ENCODE measurements around the gene PNP.

PNP gene

DNA sequence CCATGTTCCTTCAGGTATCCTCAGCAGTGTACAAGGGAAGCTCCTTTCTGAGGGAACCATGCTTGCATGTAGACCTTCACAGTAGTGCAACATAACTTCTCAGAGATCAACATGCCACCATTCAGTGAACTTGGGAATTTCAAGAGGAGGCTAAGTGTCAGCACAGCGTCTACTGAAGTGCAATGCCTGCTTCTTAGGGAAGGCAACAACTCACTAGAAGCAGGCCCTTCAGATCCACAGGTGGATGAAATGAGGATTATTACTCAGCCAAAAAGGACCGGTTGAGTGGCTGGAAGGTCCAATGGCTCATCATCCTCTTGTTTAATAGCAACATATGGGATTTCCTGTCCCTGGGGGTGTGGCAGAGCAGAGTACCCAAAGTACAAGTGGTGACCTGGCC is 54.8 kb downstream of the PNP start:
- Mint-ChIP-seq H3K27me3 (ENCODE audit: low read depth) (peaks cover 21% of the 10 kb centered on the region), H3K36me3 (ENCODE audit: low read depth) (no peaks in the 10 kb centered on the region), H3K4me1 (ENCODE audit: low read depth) (no peaks in the 10 kb centered on the region), H3K4me3 (no peak overlapping the region), H3K27ac (no peak overlapping the region), H3K9me3 (no peaks in the 10 kb centered on the region)
